Stomach (tissue), 9 donors: ENCODE data around the gene SAFB. TPM values are rescaled to one million over a fixed set of nuclear protein-coding genes. Genes with fewer than 3 reads are reported as not detected.

Experiments
- DNase-seq, 2 donors: peaks; one replicate each; pipeline versions ENCODE4 v3.0.0 to v3.0.0-alpha.2; 2013 to 2019
- H3K27ac ChIP-seq, 5 donors: fragments of 200-600 bp in 4 of 5; sonication (generic) in 4 of 5; one replicate each; pipeline ENCODE4 v1.5.1; 2013 to 2019; ENCODE audit warnings: mild to moderate bottlenecking in 1 of 5, moderate library complexity in 1 of 5
- H3K27me3 ChIP-seq, 3 donors: fragments of 200-600 bp; sonication (generic); one replicate each; pipeline ENCODE4 v1.5.1; 2017 to 2019; ENCODE audit warnings: mixed run types in 1 of 3
- H3K36me3 ChIP-seq, 4 donors: fragments of 200-600 bp; sonication (generic); 1 replicate in 3 of 4; 2 replicates in 1 of 4; pipeline ENCODE4 v1.5.1; 2016 to 2019
- H3K4me1 ChIP-seq, 4 donors: fragments of 200-600 bp; sonication (generic); one replicate each; pipeline ENCODE4 v1.5.1; 2016 to 2019
- H3K4me3 ChIP-seq, 4 donors: fragments of 200-600 bp; sonication (generic) in 3 of 4; one replicate each; pipeline ENCODE4 v1.5.1; 2016 to 2019; ENCODE audit warnings: mild to moderate bottlenecking in 1 of 4
- H3K9me3 ChIP-seq, 4 donors: fragments of 200-600 bp; sonication (generic); one replicate each; pipeline ENCODE4 v1.5.1; 2016 to 2019
- CTCF ChIP-seq, 7 experiments: fragments of 450-650 bp in 4 of 7; fragments of 200-600 bp in 3 of 7; sonication (generic) in 3 of 7; IDR thresholded peaks; one replicate each; pipeline ENCODE4 v1.5.1; 2016 to 2019; ENCODE audit warnings: antibody characterized with exemption in 7 of 7, control low read depth in 2 of 7, mild to moderate bottlenecking in 1 of 7
- EP300 ChIP-seq: sonication (generic); formaldehyde crosslinking; IDR thresholded peaks from one replicate; pipeline ENCODE4 v1.6.1; 2017; ENCODE audit warnings: antibody characterized with exemption
- POLR2A ChIP-seq, 4 donors: fragments of 450-650 bp; IDR thresholded peaks; one replicate each; pipeline ENCODE4 v1.6.1; 2016; ENCODE audit warnings: antibody characterized with exemption in 4 of 4, control low read depth in 2 of 4, mild to moderate bottlenecking in 1 of 4, moderate library complexity in 1 of 4
- POLR2AphosphoS5 ChIP-seq, 3 donors: sonication (generic); formaldehyde crosslinking; IDR thresholded peaks; one replicate each; pipeline ENCODE4 v1.6.1; 2016; ENCODE audit warnings: antibody characterized with exemption in 3 of 3
- WGBS, 5 donors: extraction: QIAGEN DNeasy Blood & Tissue Kit in 3 of 5; methylation state at CpG; one replicate each; pipeline versions ENCODE4 v1.1.5 to v1.1.7; 2013 to 2018; 5-methylcytosine and 5-hydroxymethylcytosine counted together
- intact Hi-C: fragments of 100-400 bp; cut with DNase I; formaldehyde crosslinking; loops from one replicate; pipeline ENCODE4 v1.15.1; 2023; ENCODE audit warnings: low total_unique reads
- polyA plus RNA-seq, 3 donors: library from polyadenylated mRNA; stranded (reverse); fragments of 200-250 nt; gene quantifications; one replicate each; pipeline ENCODE4 v1.2.3, GENCODE V29; 2013
- total RNA-seq, 5 donors: library from RNA; depleted of rRNA; stranded (reverse); fragments of >200 nt; gene quantifications; one replicate each; pipeline versions ENCODE4 v1.1.0 to v1.2.3, GENCODE V29; 2014 to 2016
- donor health status: healthy with polysubstance abuse.
- donor health status: Bipolar disorder and iron deficiency.
- donor health status: healthy.

Gene SAFB
- total and polyA plus RNA-seq, 8 donors, result 33.1 to 636 (median 70.7) TPM

- intact Hi-C loops, result no loop called here
- Histone ChIP-seq H3K36me3 (peaks cover 14 to 48% (median 45%) of the 10 kb centered on the region in 4 donors), H3K9me3 (no peaks in the 10 kb centered on the region), H3K4me1 (peaks cover 0 to 7% (median 6%) of the 10 kb centered on the region in 4 donors), H3K27me3 (no peaks in the 10 kb centered on the region), H3K4me3 (no peak overlapping the region), H3K27ac (no peak overlapping the region)
- TF ChIP-seq POLR2A (IDR thresholded peaks at IDR 0.05) (no peak), POLR2AphosphoS5 (IDR thresholded peaks at IDR 0.05) (no peak), CTCF (IDR thresholded peaks at IDR 0.05) (no peak), EP300 (no peak)
- 96 to 100% (median 98%) methylated on average over 1 of the region's 1 CpG for WGBS, 5 donors
- no peak for DNase-seq
Observed at GRCh38 chr19:5673752-5674151, 50.9 kb downstream of the SAFB start.

GRCh38 chr19:5674714-5675113, 51.8 kb downstream of the SAFB start:
- Histone ChIP-seq H3K36me3 (peaks cover 5 to 39% (median 36%) of the 10 kb centered on the region in 4 donors), H3K9me3 (no peaks in the 10 kb centered on the region), H3K27ac (no peak overlapping the region), H3K4me1 (peaks cover 7 to 17% (median 15%) of the 10 kb centered on the region in 4 donors), H3K4me3 (no peak overlapping the region), H3K27me3 (no peaks in the 10 kb centered on the region)
- WGBS, 5 donors, result 80 to 85% (median 84%) methylated on average over 5 of the region's 5 CpGs
- TF ChIP-seq POLR2A (IDR thresholded peaks at IDR 0.05), result no peak
- no peak for TF ChIP-seq POLR2AphosphoS5 (IDR thresholded peaks at IDR 0.05)
- no peak for TF ChIP-seq CTCF (IDR thresholded peaks at IDR 0.05)
- no peak for TF ChIP-seq EP300
- intact Hi-C loops, result no loop called here
- DNase-seq, result no peak

- intact Hi-C loops, result no loop called here
- TF ChIP-seq POLR2A (IDR thresholded peaks at IDR 0.05) (no peak), CTCF (IDR thresholded peaks at IDR 0.05) (no peak), POLR2AphosphoS5 (IDR thresholded peaks at IDR 0.05) (no peak), EP300 (no peak)
- WGBS, 5 donors, result 50 to 69% (median 54%) methylated on average over 14 to 17 of the region's 17 CpGs
Observed at GRCh38 chr19:5676105-5676771, 53.4 kb downstream of the SAFB start.

GRCh38 chr19:5676772-5677105, 53.9 kb downstream of the SAFB start:
- Histone ChIP-seq H3K27me3 (no peaks in the 10 kb centered on the region), H3K27ac (no peak overlapping the region), H3K4me3 (no peak overlapping the region), H3K36me3 (peaks cover 0 to 21% (median 19%) of the 10 kb centered on the region in 4 donors), H3K4me1 (peaks cover 13 to 26% (median 24%) of the 10 kb centered on the region in 4 donors), H3K9me3 (no peaks in the 10 kb centered on the region)
- WGBS, 5 donors, result 53 to 71% (median 59%) methylated on average over 8 to 13 of the region's 13 CpGs
- intact Hi-C loops, result no loop called here
- TF ChIP-seq EP300, result no peak
- DNase-seq, result no peak

More at GRCh38 chr19:5676105-5676771, 53.4 kb downstream of the SAFB start:
- Histone ChIP-seq H3K27ac (no peak overlapping the region), H3K4me3 (no peak overlapping the region), H3K27me3 (no peaks in the 10 kb centered on the region), H3K4me1 (peaks cover 11 to 23% (median 21%) of the 10 kb centered on the region in 4 donors), H3K9me3 (no peaks in the 10 kb centered on the region), H3K36me3 (peaks cover 0 to 26% (median 24%) of the 10 kb centered on the region in 4 donors)
- no peak for DNase-seq

- no peak overlapping the region for H3K4me3 ChIP-seq
- H3K4me1 ChIP-seq, result peaks cover 13 to 26% (median 24%) of the 10 kb centered on the region in 4 donors
- intact Hi-C loops, result no loop called here
- TF ChIP-seq CTCF (IDR thresholded peaks at IDR 0.05) (no peak), POLR2AphosphoS5 (IDR thresholded peaks at IDR 0.05) (no peak), POLR2A (IDR thresholded peaks at IDR 0.05) (no peak), EP300 (no peak)
- DNase-seq, result no peak
- H3K9me3 ChIP-seq, result no peaks in the 10 kb centered on the region
- WGBS, 5 donors, result 89 to 94% (median 90%) methylated on average over 10 of the region's 10 CpGs
- no peak overlapping the region for H3K27ac ChIP-seq
- H3K36me3 ChIP-seq, result peaks cover 0 to 17% (median 15%) of the 10 kb centered on the region in 4 donors
- no peaks in the 10 kb centered on the region for H3K27me3 ChIP-seq
Observed at GRCh38 chr19:5677136-5677535, 54.3 kb downstream of the SAFB start.
